Endothelial cell of umbilical vein (primary cell): ENCODE measurements around the gene PPP1R1B. TPM values are rescaled to one million over a fixed set of nuclear protein-coding genes. Genes with fewer than 3 reads are reported as not detected.

ENCODE experiments used
- BruUV-seq: library from RNA; stranded (reverse); fragments of 400-500 nt; replicated peaks from 2 replicates; lab custom pipeline; 2021; lab: Mats Ljungman, UMichigan
- CTCF ChIA-PET: fragments of 300-600, 350-600 bp; sonication (Branson Sonifier 250); formaldehyde crosslinking; loops from one replicate; lab custom pipeline; 2021; ENCODE audit warnings: antibody characterized with exemption, inconsistent platforms; lab: Charles Lee
- POLR2A ChIA-PET: fragments of 300-600, 350-600 bp; sonication (Branson Sonifier 250); formaldehyde crosslinking; loops from one replicate; lab custom pipeline; 2021; ENCODE audit warnings: antibody characterized with exemption, inconsistent platforms; lab: Charles Lee
- DNase-seq: peaks from one replicate; pipeline ENCODE4 v3.0.0-alpha.2; 2011; ENCODE audit warnings: low read depth, low spot score
- FAIRE-seq: peaks from 2 replicates; lab custom pipeline; 2011; peaks lifted over from hg19 to GRCh38; lab: Jason Lieb, UNC
- H2AFZ ChIP-seq: 2 replicates; pipeline ENCODE4 v1.6.0; 2012; ENCODE audit warnings: low read depth, low read length, control low read depth, inconsistent platforms
- H3K27ac ChIP-seq: 2 replicates; pipeline ENCODE4 v1.5.1; 2011; ENCODE audit warnings: low read depth, mild to moderate bottlenecking, control low read depth, low read length, moderate library complexity; ENCODE audit not compliant: insufficient read depth
- H3K27me3 ChIP-seq, 2 experiments: 2 replicates each; pipeline versions ENCODE4 v1.6.0 to v1.6.1; 2011; ENCODE audit warnings: low read length in 2 of 2, mixed read lengths in 1 of 2; ENCODE audit not compliant: control insufficient read depth in 2 of 2, insufficient read depth in 2 of 2
- H3K36me3 ChIP-seq, 2 experiments: 2 replicates in 1 of 2; 3 replicates in 1 of 2; pipeline ENCODE4 v1.5.1; 2011; ENCODE audit warnings: low read length in 2 of 2, mild to moderate bottlenecking in 1 of 2, moderate library complexity in 1 of 2; ENCODE audit not compliant: control insufficient read depth in 2 of 2, insufficient read depth in 2 of 2; ENCODE audit errors: extremely low read depth in 1 of 2
- H3K4me1 ChIP-seq: 3 replicates; pipeline ENCODE4 v1.5.1; 2011; ENCODE audit warnings: mild to moderate bottlenecking, low read length; ENCODE audit not compliant: control insufficient read depth, insufficient read depth; ENCODE audit errors: extremely low read depth
- H3K4me2 ChIP-seq: 2 replicates; pipeline ENCODE4 v1.6.1; 2011; ENCODE audit warnings: low read length, control low read depth, mixed read lengths; ENCODE audit not compliant: insufficient read depth
- H3K4me3 ChIP-seq, 3 experiments: fragments of 200-600 bp in 1 of 3; sonication (generic), shearing (Covaris generic) in 1 of 3; replicated peaks in 1 of 3; 2 replicates each; pipeline ENCODE4 v1.5.1; 2011 to 2016; ENCODE audit warnings: control low read depth in 3 of 3, low read length in 3 of 3, mild to moderate bottlenecking in 2 of 3, inconsistent platforms in 1 of 3, low read depth in 1 of 3, moderate library complexity in 1 of 3; ENCODE audit not compliant: insufficient read depth in 1 of 3
- H3K79me2 ChIP-seq: 2 replicates; pipeline ENCODE4 v1.6.0; 2012; ENCODE audit warnings: low read length, inconsistent platforms; ENCODE audit not compliant: control insufficient read depth, insufficient read depth
- H3K9ac ChIP-seq: replicated peaks from 2 replicates; pipeline ENCODE3; 2011; ENCODE audit warnings: low read length, control low read depth; ENCODE audit not compliant: insufficient read depth; ENCODE audit errors: extremely low read depth
- H3K9me1 ChIP-seq: replicated peaks from 3 replicates; pipeline ENCODE4 v1.6.0; 2011; ENCODE audit warnings: mild to moderate bottlenecking, low read length; ENCODE audit not compliant: control insufficient read depth, insufficient read depth; ENCODE audit errors: extremely low read depth
- H3K9me3 ChIP-seq: replicated peaks from 2 replicates; pipeline ENCODE4 v1.5.1; 2012; ENCODE audit warnings: low read length, inconsistent platforms; ENCODE audit not compliant: control insufficient read depth, insufficient read depth
- H4K20me1 ChIP-seq: replicated peaks from 2 replicates; pipeline ENCODE3; 2011; ENCODE audit warnings: mild to moderate bottlenecking, low read length; ENCODE audit not compliant: control insufficient read depth, insufficient read depth; ENCODE audit errors: extremely low read depth
- EZH2 ChIP-seq: IDR thresholded peaks from 2 replicates; pipeline ENCODE4 v1.6.1; 2012; ENCODE audit warnings: borderline replicate concordance, low read depth, mild to moderate bottlenecking, moderate library complexity, low read length, inconsistent platforms; ENCODE audit not compliant: severe bottlenecking
- FOS ChIP-seq: IDR thresholded peaks from 2 replicates; pipeline ENCODE4 v1.6.1; 2011; ENCODE audit warnings: mild to moderate bottlenecking, low read length, moderate library complexity, borderline replicate concordance; ENCODE audit not compliant: insufficient read depth
- GATA2 ChIP-seq: IDR thresholded peaks from 2 replicates; pipeline ENCODE4 v1.7.0; 2011; ENCODE audit warnings: low read depth, mild to moderate bottlenecking, moderate library complexity, mixed read lengths, low read length; ENCODE audit not compliant: insufficient read length, insufficient read depth
- JUN ChIP-seq: IDR thresholded peaks from 2 replicates; pipeline ENCODE4 v1.6.1; 2011; ENCODE audit warnings: borderline replicate concordance, low read depth; ENCODE audit not compliant: insufficient read length, insufficient read depth
- MAX ChIP-seq: IDR thresholded peaks from 2 replicates; pipeline ENCODE4 v1.6.1; 2011; ENCODE audit not compliant: insufficient read depth, insufficient read length
- MYC ChIP-seq: IDR thresholded peaks from one replicate; pipeline ENCODE4 v1.6.1; 2011; ENCODE audit warnings: mild to moderate bottlenecking, low read depth, low read length
- POLR2A ChIP-seq: IDR thresholded peaks from 2 replicates; pipeline ENCODE4 v1.6.1; 2012; ENCODE audit warnings: low read depth, mild to moderate bottlenecking, control low read depth, low read length
- POLR2AphosphoS5 ChIP-seq: IDR thresholded peaks from 2 replicates; pipeline ENCODE4 v1.6.1; 2012; ENCODE audit warnings: low read depth, mild to moderate bottlenecking, control low read depth, low read length, moderate library complexity; ENCODE audit not compliant: insufficient read depth
- dilution Hi-C: fragments of 300-500 bp; cut with MboI; formaldehyde crosslinking; loops from one replicate; pipeline ENCODE4 v1.15.0; 2019; ENCODE audit warnings: low sequenced_read_pairs; ENCODE audit not compliant: extremely low pct_ligation_motif_present
- intact Hi-C: fragments of 100-400 bp; cut with micrococcal nuclease; formaldehyde crosslinking; loops from one replicate; pipeline ENCODE4 v1.10.0; 2022
- polyA plus RNA-seq, 4 experiments: library from polyadenylated mRNA; depleted of rRNA in 3 of 4; stranded (reverse) in 3 of 4; unstranded in 1 of 4; fragments of >200 nt; gene quantifications; 2 replicates each; pipeline versions ENCODE4 v1.2.1 to v1.2.3, GENCODE V29; 2011 to 2012; ENCODE audit warnings: missing spikeins in 1 of 4
- total RNA-seq: library from RNA; stranded (reverse); gene quantifications from 2 replicates; pipeline ENCODE4 v1.2.3, GENCODE V29; 2021
- TF ChIP-seq, protein P1 (sequence below), 2 donors: IDR thresholded peaks; 1 replicate in 1 of 2; 2 replicates in 1 of 2; pipeline ENCODE4 v1.5.1; 2011; ENCODE audit warnings: low read length in 2 of 2, mild to moderate bottlenecking in 2 of 2, moderate library complexity in 2 of 2, control low read depth in 1 of 2, inconsistent platforms in 1 of 2, low read depth in 1 of 2; ENCODE audit not compliant: insufficient read depth in 1 of 2; ENCODE audit errors: extremely low read depth in 1 of 2

Gene PPP1R1B
- total and polyA plus RNA-seq, 2 donors (not counting 3 experiments of a cell fraction or from before 2014, with no cell fraction given) = not detected

- ChIA-PET POLR2A (interaction anchor here (0.6 kb wide), 1 partner anchor 63 kb away, joined by 5 read pairs; no protein-coding TSS in a partner anchor), CTCF (interaction anchor here (0.6 to 13.1 kb wide), 8 partner anchors 9 to 119 kb away, joined by 3 to 291 read pairs (median 6); no protein-coding TSS in a partner anchor)
- Histone ChIP-seq H3K9ac (no peak overlapping the region), H3K4me3 (no peak overlapping the region), H3K9me3 (no peaks in the 10 kb centered on the region), H3K36me3 (no peaks in the 10 kb centered on the region), H3K79me2 (no peaks in the 10 kb centered on the region), H3K27ac (no peak overlapping the region), H2AFZ (no peak overlapping the region), H3K4me2 (no peak overlapping the region), H3K4me1 (no peaks in the 10 kb centered on the region), H4K20me1 (no peaks in the 10 kb centered on the region), H3K9me1 (no peaks in the 10 kb centered on the region), H3K27me3 (peaks cover 6 to 10% of the 10 kb centered on the region in 2 experiments)
- FAIRE-seq (no peak), DNase-seq (no peak)
- intact Hi-C loops = no loop called here
- dilution Hi-C loops = no loop called here
- no peak for TF ChIP-seq POLR2A
- TF ChIP-seq GATA2 = no peak
- TF ChIP-seq MYC = no peak
- no peak for TF ChIP-seq POLR2AphosphoS5
- TF ChIP-seq MAX = no peak
- no peak for TF ChIP-seq JUN
- TF ChIP-seq FOS = no peak
- no peak for TF ChIP-seq EZH2
- TF ChIP-seq, protein P1, sequence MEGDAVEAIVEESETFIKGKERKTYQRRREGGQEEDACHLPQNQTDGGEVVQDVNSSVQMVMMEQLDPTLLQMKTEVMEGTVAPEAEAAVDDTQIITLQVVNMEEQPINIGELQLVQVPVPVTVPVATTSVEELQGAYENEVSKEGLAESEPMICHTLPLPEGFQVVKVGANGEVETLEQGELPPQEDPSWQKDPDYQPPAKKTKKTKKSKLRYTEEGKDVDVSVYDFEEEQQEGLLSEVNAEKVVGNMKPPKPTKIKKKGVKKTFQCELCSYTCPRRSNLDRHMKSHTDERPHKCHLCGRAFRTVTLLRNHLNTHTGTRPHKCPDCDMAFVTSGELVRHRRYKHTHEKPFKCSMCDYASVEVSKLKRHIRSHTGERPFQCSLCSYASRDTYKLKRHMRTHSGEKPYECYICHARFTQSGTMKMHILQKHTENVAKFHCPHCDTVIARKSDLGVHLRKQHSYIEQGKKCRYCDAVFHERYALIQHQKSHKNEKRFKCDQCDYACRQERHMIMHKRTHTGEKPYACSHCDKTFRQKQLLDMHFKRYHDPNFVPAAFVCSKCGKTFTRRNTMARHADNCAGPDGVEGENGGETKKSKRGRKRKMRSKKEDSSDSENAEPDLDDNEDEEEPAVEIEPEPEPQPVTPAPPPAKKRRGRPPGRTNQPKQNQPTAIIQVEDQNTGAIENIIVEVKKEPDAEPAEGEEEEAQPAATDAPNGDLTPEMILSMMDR (IDR thresholded peaks at IDR 0.05; ENCODE audit: extremely low read depth in 1 of 2, insufficient read depth in 1 of 2, low read depth in 1 of 2, low read length in 2 of 2) = no peak
- no TSS peak for BruUV-seq
Measured at GRCh38 chr17:39666601-39667261, 40.0 kb downstream of the PPP1R1B start.
